Skin of body (tissue), 2 donors: Measurements from ENCODE around the gene HACD2. TPM values are rescaled to one million over a fixed set of nuclear protein-coding genes. Genes with fewer than 3 reads are reported as not detected.

Source experiments
- DNase-seq: peaks from one replicate; lab custom pipeline; 2025; lab: John Stamatoyannopoulos, UW
- total RNA-seq: library from RNA; depleted of rRNA; stranded (reverse); fragments of >200 nt; gene quantifications from one replicate; pipeline ENCODE4 v1.2.3, GENCODE V29; 2014

The HACD2 gene
- total RNA-seq, 1 donor from 2014 or later = 37.1 TPM

GRCh38 chr3:123447749-123448517 is 136.9 kb downstream of the HACD2 start:
- no peak for DNase-seq

- no peak for DNase-seq
These were observed 137.5 kb downstream of the HACD2 start for GRCh38 chr3:123447416-123447748.

- no peak for DNase-seq
These were observed 138.2 kb downstream of the HACD2 start for GRCh38 chr3:123446610-123447109.

- DNase-seq = no peak
These were observed 138.6 kb downstream of the HACD2 start for GRCh38 chr3:123446210-123446609.

GRCh38 chr3:123445702-123446101 is 139.2 kb downstream of the HACD2 start:
- no peak for DNase-seq

GRCh38 chr3:123444744-123445143 is 140.1 kb downstream of the HACD2 start:
- DNase-seq = no peak

- DNase-seq = peak; percentile 26
These were observed 140.8 kb downstream of the HACD2 start for GRCh38 chr3:123444023-123444422.

GRCh38 chr3:123442908-123443307 is 141.9 kb downstream of the HACD2 start:
- no peak for DNase-seq

- DNase-seq = no peak
These were observed 142.7 kb downstream of the HACD2 start for GRCh38 chr3:123442125-123442524.

Other genes starting within 250 kb of the HACD2 start
- gene ADCY5, start 136.0 kb downstream of the HACD2 start, total RNA-seq = 4.0 TPM